ENCODE results near the gene ADORA2B. TPM values are rescaled to one million over a fixed set of nuclear protein-coding genes. Genes with fewer than 3 reads are reported as not detected.
A peak's percentile ranks its signal among the peaks of the same experiment; 100 is the strongest.
"Not testable (repeated sequence)": the region's sequence is repeated elsewhere in the genome, so short reads cannot be mapped to it uniquely, and the experiment has no call there.

Gene ADORA2B
- 1.2 TPM for polyA plus RNA-seq

DNA sequence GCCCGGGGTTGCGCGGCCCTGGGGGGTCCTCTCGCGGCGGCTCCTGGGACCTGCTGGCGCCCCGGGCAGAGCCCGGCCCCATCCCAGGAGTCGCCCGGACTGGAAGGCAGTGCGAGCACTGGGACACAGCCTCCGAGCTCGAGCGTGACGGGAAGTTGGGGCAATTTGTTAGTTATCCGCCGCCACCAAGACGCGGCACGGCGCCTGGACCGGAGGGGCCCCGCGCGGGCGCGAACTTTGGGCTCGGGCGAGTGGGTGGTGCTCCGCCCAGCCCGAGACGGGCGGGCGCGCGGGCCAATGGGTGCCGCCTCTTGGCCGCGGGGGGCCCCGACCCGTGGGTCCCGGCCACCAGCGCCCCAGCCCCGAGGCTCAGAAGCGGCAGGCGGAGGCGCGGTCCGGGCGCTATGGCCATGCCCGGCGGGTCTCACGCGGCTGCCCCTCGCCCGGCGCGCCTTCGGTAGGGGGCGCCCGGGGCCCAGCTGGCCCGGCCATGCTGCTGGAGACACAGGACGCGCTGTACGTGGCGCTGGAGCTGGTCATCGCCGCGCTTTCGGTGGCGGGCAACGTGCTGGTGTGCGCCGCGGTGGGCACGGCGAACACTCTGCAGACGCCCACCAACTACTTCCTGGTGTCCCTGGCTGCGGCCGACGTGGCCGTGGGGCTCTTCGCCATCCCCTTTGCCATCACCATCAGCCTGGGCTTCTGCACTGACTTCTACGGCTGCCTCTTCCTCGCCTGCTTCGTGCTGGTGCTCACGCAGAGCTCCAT is at the start of gene ADORA2B:
ADORA2B (plus strand) TSS at position 372 of the 768 bp plus-strand sequence; CDS start at position 491, 119 bp downstream.
- Mint-ChIP-seq H3K27ac (no peak within 1 kb of the TSS), H3K4me1 (peaks cover 4 to 8% (median 6%) of the 10 kb centered on the region in 3 donors), H3K4me3 (peak within 1 kb of the TSS; percentile 54 to 88 (median 84)), H3K27me3 (peaks cover 32% of the 10 kb centered on the region), H3K36me3 (peaks cover 4% of the 10 kb centered on the region), H3K9me3 (peaks cover 0 to 2% (median 0%) of the 10 kb centered on the region in 3 donors)

DNA sequence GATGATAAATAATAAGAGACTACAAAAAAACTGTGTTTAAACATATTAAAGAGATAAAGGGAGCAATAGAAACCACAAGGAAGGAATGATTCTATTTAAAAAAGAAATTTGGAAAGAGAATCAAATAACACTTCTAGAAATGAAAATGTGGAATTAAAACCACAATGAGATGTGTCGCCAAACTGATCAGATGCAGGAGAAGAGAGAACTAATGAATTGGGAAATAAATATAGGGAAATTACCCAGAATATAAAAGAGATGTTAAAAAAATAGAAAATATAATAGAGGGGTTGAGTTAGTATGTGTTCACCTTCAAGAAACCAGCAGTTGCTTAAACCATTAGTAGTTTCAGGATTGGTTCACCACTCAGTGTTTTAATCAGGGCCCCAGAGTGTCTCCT is 48.7 kb upstream of the ADORA2B start:
- Mint-ChIP-seq H3K27me3 (peaks cover 14% of the 10 kb centered on the region), H3K4me3 (peak overlapping the region in 1 of 4 donors; percentile 46), H3K36me3 (no peaks in the 10 kb centered on the region), H3K27ac (no peak overlapping the region), H3K9me3 (peaks cover 0 to 3% (median 0%) of the 10 kb centered on the region in 3 donors), H3K4me1 (peaks cover 4 to 10% (median 6%) of the 10 kb centered on the region in 3 donors)

DNA sequence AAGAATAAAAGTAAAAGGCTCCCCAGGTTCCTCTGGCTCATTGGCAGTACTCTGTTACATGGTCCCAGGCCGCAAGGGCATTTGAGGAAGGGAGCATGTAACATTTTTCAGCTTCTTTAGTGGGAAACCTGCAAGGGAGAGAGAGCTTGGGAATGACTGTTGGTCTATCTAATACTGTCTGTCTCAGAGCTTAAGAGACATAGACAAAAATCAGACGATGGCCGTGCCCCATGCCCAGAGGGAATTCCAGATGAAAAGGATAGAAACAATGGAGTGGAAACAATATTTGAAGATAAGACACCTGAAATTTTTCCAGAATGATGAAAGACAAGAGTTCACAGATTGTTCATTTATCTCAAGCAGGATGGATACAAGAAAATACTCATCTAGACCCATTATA is 48.1 kb upstream of the ADORA2B start:
- peaks cover 4 to 10% (median 6%) of the 10 kb centered on the region in 3 donors for H3K4me1 Mint-ChIP-seq
- no peak overlapping the region for H3K27ac Mint-ChIP-seq
- peak overlapping the region in 1 of 4 donors; percentile 71 for H3K4me3 Mint-ChIP-seq
- no peaks in the 10 kb centered on the region for H3K36me3 Mint-ChIP-seq
- H3K9me3 Mint-ChIP-seq, result peaks cover 0 to 3% (median 0%) of the 10 kb centered on the region in 3 donors
- H3K27me3 Mint-ChIP-seq, result peaks cover 13% of the 10 kb centered on the region

DNA sequence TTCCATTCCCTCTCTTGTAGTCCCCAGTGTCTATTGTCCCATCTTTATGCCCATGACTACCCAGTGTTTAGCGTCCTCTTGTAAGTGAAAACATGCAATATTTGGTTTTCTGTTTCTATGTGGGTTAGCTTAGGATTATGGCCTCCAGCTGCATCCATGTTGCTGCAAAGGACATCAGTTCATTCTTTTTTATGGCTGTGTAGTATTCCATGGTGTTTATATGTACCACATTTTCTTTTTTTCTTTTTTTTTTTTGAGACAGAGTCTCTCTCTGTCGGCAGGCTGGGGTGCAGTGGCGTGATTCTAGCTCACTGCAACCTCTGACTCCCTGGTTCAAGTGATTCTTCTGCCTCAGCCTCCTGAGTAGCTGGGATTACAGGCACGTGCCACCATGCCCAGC is 45.3 kb upstream of the ADORA2B start:
- not testable (repeated sequence) for H3K4me3 Mint-ChIP-seq, H3K27ac Mint-ChIP-seq, H3K9me3 Mint-ChIP-seq, H3K36me3 Mint-ChIP-seq, H3K27me3 Mint-ChIP-seq
- H3K4me1 Mint-ChIP-seq, result peaks cover 4 to 11% (median 6%) of the 10 kb centered on the region in 3 donors

DNA sequence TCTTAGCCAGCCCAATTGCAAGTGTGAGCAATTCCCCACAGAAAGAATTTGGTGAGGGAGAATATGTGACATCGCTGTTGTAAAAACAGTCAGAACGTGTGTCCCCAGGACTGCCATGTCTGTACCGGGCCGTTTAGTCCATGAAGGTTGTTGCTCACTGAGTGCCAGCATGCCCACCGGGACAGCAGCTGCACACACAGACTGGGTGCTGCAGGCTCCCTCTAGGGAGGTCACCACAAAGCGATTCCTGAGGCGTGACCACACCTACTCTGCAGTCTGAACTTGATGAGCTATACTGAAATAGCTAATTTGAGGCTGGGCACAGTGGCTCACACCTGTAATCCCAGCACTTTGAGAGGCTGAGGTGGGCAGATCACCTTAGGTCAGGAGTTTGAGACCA is 44.1 kb upstream of the ADORA2B start:
- Mint-ChIP-seq H3K36me3 (no peaks in the 10 kb centered on the region), H3K4me1 (peaks cover 4 to 11% (median 6%) of the 10 kb centered on the region in 3 donors), H3K27me3 (no peaks in the 10 kb centered on the region), H3K4me3 (peak overlapping the region in 1 of 4 donors; percentile 17), H3K9me3 (peaks cover 0 to under 1% (median under 1%) of the 10 kb centered on the region in 3 donors), H3K27ac (no peak overlapping the region)

DNA sequence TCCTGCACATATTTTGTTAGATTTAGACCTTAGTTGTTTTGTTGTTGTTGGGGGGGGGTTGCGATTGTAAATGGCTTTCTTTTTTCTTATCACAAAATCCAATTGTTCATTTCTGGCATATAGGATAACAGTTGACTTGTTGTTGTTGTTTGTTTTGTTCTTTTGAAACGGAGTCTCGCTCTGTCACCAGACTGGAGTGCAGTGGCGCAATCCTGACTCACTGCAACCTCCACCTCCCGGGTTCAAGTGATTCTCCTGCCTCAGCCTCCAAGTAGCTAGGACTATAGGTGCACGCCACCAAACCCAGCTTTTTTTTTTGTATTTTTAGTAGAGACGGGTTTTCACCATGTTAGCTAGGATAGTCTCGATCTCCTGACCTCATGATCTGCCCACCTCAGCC is 39.7 kb upstream of the ADORA2B start:
- not testable (repeated sequence) for H3K27me3 Mint-ChIP-seq, H3K36me3 Mint-ChIP-seq, H3K27ac Mint-ChIP-seq, H3K9me3 Mint-ChIP-seq, H3K4me1 Mint-ChIP-seq, H3K4me3 Mint-ChIP-seq

DNA sequence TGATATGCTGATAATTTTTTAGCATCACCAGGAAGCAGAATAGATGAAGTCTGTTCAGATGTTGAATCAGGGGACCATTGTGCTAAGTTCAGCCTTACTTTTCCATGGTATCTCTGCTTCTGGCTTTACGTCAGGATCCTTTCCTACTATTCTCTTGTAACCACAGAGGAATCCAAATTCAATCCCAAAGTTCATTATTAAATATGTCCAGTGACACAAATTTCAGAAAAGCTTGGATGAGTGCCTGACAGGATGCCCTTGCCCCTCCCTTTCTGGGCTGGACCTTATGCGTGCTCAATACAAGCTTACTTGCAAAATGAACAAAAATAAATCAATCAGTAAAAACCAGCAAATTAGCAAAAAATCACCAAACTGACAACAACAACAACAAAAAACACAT is 37.6 kb upstream of the ADORA2B start:
- H3K9me3 Mint-ChIP-seq, result peaks cover 0 to 8% (median 4%) of the 10 kb centered on the region in 3 donors

DNA sequence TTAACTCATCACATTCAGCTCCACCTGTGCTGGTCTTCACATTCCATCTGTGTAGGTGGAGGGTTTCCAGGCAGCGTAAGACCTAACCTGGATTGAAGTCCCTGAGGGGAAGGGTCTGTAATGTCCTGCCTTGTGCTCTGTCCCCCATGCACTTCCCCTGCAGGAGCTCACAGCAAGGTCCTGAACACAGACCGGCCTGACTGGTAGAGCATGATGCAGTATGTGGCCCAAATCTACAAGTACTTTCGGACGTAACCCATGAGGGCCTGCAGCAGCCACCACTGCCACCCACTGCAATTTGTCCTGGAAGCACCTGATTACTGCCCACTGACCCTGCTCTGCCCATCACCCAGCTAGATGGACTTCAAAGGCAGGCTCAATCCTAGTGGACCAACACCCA is 36.6 kb upstream of the ADORA2B start:
- H3K4me3 Mint-ChIP-seq, result no peak overlapping the region
- H3K27me3 Mint-ChIP-seq, result peaks cover 5% of the 10 kb centered on the region
- H3K27ac Mint-ChIP-seq, result no peak overlapping the region
- no peaks in the 10 kb centered on the region for H3K36me3 Mint-ChIP-seq
- peaks cover 0 to 8% (median 4%) of the 10 kb centered on the region in 3 donors for H3K9me3 Mint-ChIP-seq
- no peaks in the 10 kb centered on the region for H3K4me1 Mint-ChIP-seq

More for the DNA sequence above, 37.6 kb upstream of the ADORA2B start:
- no peaks in the 10 kb centered on the region for H3K4me1 Mint-ChIP-seq
- no peaks in the 10 kb centered on the region for H3K36me3 Mint-ChIP-seq
- H3K27ac Mint-ChIP-seq, result no peak overlapping the region
- peaks cover 5% of the 10 kb centered on the region for H3K27me3 Mint-ChIP-seq
- no peak overlapping the region for H3K4me3 Mint-ChIP-seq

DNA sequence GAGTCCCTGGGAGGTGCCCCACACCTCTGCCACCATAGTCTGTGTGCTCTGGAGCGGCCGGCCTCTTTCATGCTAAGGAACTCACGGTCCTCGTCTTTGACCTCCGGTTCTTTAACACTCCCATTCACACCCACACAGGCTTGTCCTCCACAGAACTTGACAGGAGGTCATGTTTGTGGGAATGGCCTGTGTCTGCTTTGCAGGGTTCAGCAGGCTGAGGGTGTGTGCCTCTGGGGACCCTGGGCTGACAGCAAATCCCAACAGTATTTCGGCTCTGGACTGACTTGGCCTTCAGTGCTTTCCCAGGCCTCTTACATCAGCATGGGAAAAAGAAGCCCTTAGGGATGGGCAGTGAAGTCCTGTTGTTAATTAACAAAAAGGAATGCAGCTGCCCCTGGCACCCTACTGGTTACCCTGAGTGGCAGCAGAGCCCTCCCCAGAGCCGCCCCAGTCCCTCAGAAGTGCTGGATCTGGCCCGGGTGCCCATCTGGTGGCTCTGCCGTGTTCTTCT is 35.4 kb upstream of the ADORA2B start:
- H3K4me3 Mint-ChIP-seq, result no peak overlapping the region
- H3K36me3 Mint-ChIP-seq, result no peaks in the 10 kb centered on the region
- H3K27me3 Mint-ChIP-seq, result peaks cover 5% of the 10 kb centered on the region
- no peaks in the 10 kb centered on the region for H3K4me1 Mint-ChIP-seq
- peaks cover 0 to 8% (median 4%) of the 10 kb centered on the region in 3 donors for H3K9me3 Mint-ChIP-seq
- H3K27ac Mint-ChIP-seq, result no peak overlapping the region

DNA sequence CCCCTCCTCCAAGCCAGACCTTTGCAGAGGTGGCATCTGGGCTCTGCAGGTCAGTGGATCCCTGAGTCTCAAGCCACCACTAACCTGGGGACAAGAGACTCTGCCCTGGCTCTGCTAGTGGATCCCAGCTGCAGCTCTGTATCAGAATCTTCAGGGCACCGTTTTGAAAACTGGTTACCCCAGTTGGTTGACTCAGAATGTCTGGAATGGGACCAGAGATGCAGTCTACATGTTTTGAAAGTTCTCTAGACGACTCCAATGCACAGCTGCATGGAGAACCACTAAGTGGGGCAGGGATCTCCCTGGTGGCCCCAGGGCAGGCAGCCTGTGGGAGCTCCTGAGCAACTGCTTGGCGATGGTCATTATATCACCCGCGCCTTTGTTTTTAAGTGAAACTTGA is 34.1 kb upstream of the ADORA2B start:
- Mint-ChIP-seq H3K4me3 (no peak overlapping the region), H3K36me3 (no peaks in the 10 kb centered on the region), H3K27ac (peak overlapping the region in 1 of 3 donors; percentile 61), H3K4me1 (no peaks in the 10 kb centered on the region), H3K9me3 (peaks cover 0 to 8% (median 4%) of the 10 kb centered on the region in 3 donors), H3K27me3 (peaks cover 5% of the 10 kb centered on the region)

DNA sequence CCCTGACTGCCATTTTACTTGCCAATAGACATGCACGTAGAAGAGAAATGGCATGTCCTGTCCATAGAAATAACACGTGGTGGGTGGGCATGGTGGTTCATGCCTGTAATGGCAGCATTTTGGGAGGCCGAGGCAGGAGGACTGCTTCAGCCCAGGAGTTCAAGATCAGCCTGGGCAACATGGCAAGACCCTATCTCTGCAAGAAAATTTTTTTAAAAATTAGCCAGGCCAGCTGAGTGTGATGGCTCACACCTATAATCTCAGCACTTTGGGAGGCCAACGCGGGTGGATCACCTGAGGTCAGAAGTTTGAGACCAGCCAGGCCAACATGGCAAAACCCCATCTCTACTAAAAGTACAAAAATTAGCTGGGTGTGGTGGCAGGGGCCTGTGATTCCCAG is 33.2 kb upstream of the ADORA2B start:
- H3K4me3 Mint-ChIP-seq, H3K27me3 Mint-ChIP-seq, H3K27ac Mint-ChIP-seq, H3K9me3 Mint-ChIP-seq, H3K36me3 Mint-ChIP-seq, H3K4me1 Mint-ChIP-seq: not testable (repeated sequence)

DNA sequence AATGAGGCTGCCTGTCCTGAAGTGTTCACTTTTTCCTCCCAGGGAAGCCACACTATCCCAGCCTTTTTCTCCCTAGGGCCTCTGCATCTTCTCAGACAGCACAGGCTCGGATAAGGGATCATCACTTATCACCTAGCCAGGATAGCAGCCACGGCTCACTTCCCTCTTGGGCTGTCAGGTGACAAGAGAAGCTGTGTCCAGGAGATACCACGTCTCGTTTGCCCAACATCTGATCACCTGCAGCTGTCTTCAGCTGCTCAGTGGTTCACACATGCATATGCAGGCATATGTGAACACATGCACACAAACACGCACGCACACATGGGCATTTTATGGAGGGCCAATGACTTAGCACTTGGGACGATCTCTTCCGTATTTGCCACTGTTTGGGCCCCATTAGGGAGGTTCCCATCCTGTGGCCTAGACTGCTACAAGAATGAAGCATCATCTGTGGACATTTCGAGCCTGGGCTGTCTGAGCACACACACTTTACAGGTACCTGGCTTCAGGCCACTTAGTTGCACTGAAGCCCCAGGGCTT is 32.4 kb upstream of the ADORA2B start:
- Mint-ChIP-seq H3K27ac (no peak overlapping the region), H3K4me3 (no peak overlapping the region), H3K4me1 (no peaks in the 10 kb centered on the region), H3K9me3 (no peaks in the 10 kb centered on the region), H3K36me3 (no peaks in the 10 kb centered on the region), H3K27me3 (peaks cover 7% of the 10 kb centered on the region)

DNA sequence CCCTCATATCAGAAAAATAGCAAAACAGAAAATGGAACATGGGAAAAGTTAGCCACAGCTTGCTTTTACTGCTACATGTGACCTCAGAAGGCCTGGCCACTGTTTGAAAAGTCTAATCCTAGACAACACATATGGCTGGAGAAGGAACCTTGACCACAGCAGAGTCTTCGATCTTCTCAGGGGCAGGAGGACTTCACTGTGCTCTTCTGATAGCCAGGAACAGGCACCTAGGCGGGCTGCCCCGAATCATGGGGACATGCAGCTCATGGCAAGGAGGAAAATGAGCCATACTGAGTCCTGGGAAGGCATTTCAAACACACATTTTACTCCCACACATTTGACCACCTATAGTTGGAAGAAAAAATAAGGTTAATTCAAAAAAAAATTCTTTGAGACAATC is 31.1 kb upstream of the ADORA2B start:
- H3K27ac Mint-ChIP-seq, result no peak overlapping the region
- H3K9me3 Mint-ChIP-seq, result no peaks in the 10 kb centered on the region
- H3K4me3 Mint-ChIP-seq, result peak overlapping the region in 1 of 4 donors; percentile 25
- H3K4me1 Mint-ChIP-seq, result no peaks in the 10 kb centered on the region
- H3K27me3 Mint-ChIP-seq, result peaks cover 8% of the 10 kb centered on the region
- no peaks in the 10 kb centered on the region for H3K36me3 Mint-ChIP-seq

DNA sequence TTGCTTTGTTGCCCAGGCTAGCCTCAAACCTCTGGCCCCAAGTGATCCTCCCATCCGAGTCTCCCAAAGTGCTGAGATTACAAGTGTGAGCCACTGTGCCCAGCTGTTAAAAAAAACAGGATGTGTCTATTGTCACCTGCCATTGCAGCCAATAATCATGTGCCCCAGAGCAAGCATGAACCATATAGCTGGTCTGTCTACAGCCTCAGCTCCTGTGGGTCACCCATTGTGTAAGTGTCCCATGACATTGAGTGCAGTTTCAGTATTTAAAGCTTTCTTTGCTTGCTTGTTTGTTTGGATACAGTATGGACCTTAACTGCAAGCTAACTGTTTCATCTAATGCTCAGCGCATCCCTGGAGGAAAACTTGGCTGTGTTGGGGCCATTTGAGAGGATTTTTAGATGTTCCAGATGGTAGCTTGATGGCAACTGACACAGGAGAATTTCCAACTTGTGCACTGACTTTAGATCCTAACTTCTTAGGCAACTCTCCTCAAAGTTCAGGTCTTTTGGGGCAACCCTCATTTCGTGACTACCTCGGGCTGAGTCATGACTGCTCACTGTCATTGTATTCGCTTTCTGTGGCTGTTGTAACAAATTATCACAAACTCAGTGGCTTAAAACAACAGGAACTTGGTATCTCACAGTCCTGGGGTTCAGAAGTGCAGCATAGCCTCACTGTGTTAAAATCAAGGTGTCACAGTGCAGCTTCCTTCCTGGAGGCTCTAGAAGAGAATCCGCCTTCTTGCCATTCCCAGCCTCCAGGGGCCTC is 30.3 kb upstream of the ADORA2B start:
- Mint-ChIP-seq H3K4me3 (no peak overlapping the region), H3K27ac (no peak overlapping the region), H3K9me3 (no peaks in the 10 kb centered on the region), H3K27me3 (peaks cover 8% of the 10 kb centered on the region), H3K4me1 (no peaks in the 10 kb centered on the region), H3K36me3 (no peaks in the 10 kb centered on the region)

DNA sequence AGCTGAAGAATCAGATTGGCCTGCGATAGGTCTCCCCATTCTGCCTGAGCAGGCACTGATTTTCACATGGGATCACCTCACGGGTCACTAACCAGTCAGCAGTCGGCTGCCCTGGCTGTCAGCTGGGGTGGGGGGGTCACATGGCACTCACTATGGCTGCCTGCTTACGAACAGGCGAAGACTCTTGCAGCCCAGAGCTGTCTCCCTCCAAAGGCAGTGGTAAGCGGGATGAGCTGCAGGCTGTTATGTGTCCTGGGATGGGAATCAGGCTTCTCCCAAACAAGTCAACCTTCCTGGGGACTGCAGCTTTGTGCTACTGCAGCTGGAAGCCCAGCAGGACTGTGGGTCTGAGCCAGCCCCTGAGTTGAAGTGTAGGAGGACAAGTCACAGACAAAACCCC is 29.0 kb upstream of the ADORA2B start:
- Mint-ChIP-seq H3K9me3 (no peaks in the 10 kb centered on the region), H3K4me1 (no peaks in the 10 kb centered on the region), H3K27me3 (peaks cover 8% of the 10 kb centered on the region), H3K36me3 (no peaks in the 10 kb centered on the region), H3K4me3 (no peak overlapping the region), H3K27ac (no peak overlapping the region)
